GM12878 (cell line): ENCODE data around the gene IMPG2. TPM values are rescaled to one million over a fixed set of nuclear protein-coding genes. Genes with fewer than 3 reads are reported as not detected.

Source experiments
- BCL11A ChIP-seq: IDR thresholded peaks from 2 replicates; pipeline ENCODE4 v1.6.1; 2011; ENCODE audit warnings: low read depth, low read length
- BHLHE40 ChIP-seq, 2 experiments: fragments of 450-650 bp in 1 of 2; IDR thresholded peaks; 2 replicates each; pipeline ENCODE4 v1.6.1; 2011 to 2017; ENCODE audit warnings: low read depth in 2 of 2, borderline replicate concordance in 1 of 2, improper control_type of control experiment in 1 of 2, low read length in 1 of 2, mild to moderate bottlenecking in 1 of 2
- CBFB ChIP-seq: IDR thresholded peaks from 2 replicates; pipeline ENCODE4 v1.6.1; 2016; ENCODE audit warnings: antibody characterized with exemption, low read depth
- CTCF ChIP-seq, 3 experiments: IDR thresholded peaks in 2 of 3; conservative IDR thresholded peaks in 1 of 3; 2 replicates each; pipeline ENCODE4 v1.5.1; 2011; ENCODE audit warnings: low read depth in 3 of 3, low read length in 3 of 3, mild to moderate bottlenecking in 3 of 3, control low read depth in 2 of 3, moderate library complexity in 2 of 3, inconsistent platforms in 1 of 3, mixed read lengths in 1 of 3; ENCODE audit not compliant: control insufficient read depth in 2 of 3, insufficient read depth in 1 of 3; ENCODE audit errors: extremely low read depth in 1 of 3
- ETV6 ChIP-seq, 2 experiments: fragments of 450-650 bp in 1 of 2; IDR thresholded peaks in 1 of 2; conservative IDR thresholded peaks in 1 of 2; 2 replicates each; pipeline ENCODE4 v1.6.1; 2014; ENCODE audit warnings: antibody characterized with exemption in 1 of 2, borderline replicate concordance in 1 of 2, low read depth in 1 of 2, mild to moderate bottlenecking in 1 of 2, moderate library complexity in 1 of 2
- MTA3 ChIP-seq: IDR thresholded peaks from 2 replicates; pipeline ENCODE4 v1.6.1; 2012; ENCODE audit warnings: low read length, inconsistent platforms, borderline replicate concordance
- POLR2AphosphoS2 ChIP-seq: IDR thresholded peaks from 2 replicates; pipeline ENCODE4 v1.6.1; 2011; ENCODE audit warnings: low read depth, mild to moderate bottlenecking, low read length, improper control_type of control experiment, moderate library complexity
- RAD51 ChIP-seq: fragments of 450-650 bp; IDR thresholded peaks from 2 replicates; pipeline ENCODE4 v1.6.1; 2016; ENCODE audit warnings: moderate library complexity, mild to moderate bottlenecking, inconsistent platforms
- TCF12 ChIP-seq: IDR thresholded peaks from 2 replicates; pipeline ENCODE4 v1.6.1; 2011; ENCODE audit warnings: low read depth, mild to moderate bottlenecking, low read length
- USF2 ChIP-seq: IDR thresholded peaks from 2 replicates; pipeline ENCODE4 v1.6.1; 2011; ENCODE audit warnings: low read depth, low read length, improper control_type of control experiment, borderline replicate concordance
- ZBTB33 ChIP-seq: fragments of 450-650 bp; IDR thresholded peaks from 2 replicates; pipeline ENCODE4 v1.6.1; 2017; ENCODE audit warnings: mild to moderate bottlenecking
- polyA plus RNA-seq, 11 experiments: library from polyadenylated mRNA; depleted of rRNA in 4 of 11; unstranded in 6 of 11; stranded (reverse) in 5 of 11; fragments of >200 nt; fragmentation: Nextera tagmentation in 4 of 11; fragmentation: Illumina TruSeq in 1 of 11; extraction: Ambion mirVana in 4 of 11; extraction: Trizol in 1 of 11; gene quantifications; 1 replicate in 1 of 11; 2 replicates in 10 of 11; pipeline versions ENCODE4 v1.2.1 to v1.2.3, GENCODE V29; 2011 to 2016; ENCODE audit warnings: inconsistent platforms in 2 of 11, missing spikeins in 2 of 11, low read depth in 1 of 11
- total RNA-seq, 4 experiments: library from RNA; depleted of rRNA in 3 of 4; stranded (reverse); fragments of >200 nt in 3 of 4; fragmentation: Illumina TruSeq in 1 of 4; extraction: Trizol in 1 of 4; gene quantifications; 2 replicates each; pipeline versions ENCODE4 v1.2.1 to v1.2.3, GENCODE V29; 2013 to 2021

The IMPG2 gene
- total and polyA plus RNA-seq, 10 of the 15 experiments (the other 5 are each of a cell fraction or from before 2014, with no cell fraction given) = under 0.01 to 0.17 (median 0.10) TPM; not detected in 3

- TF ChIP-seq CTCF (IDR thresholded peaks at IDR 0.05 in 2 of 3, conservative IDR thresholded peaks at IDR 0.05 in 1 of 3; ENCODE audit: control insufficient read depth in 2 of 3, extremely low read depth in 1 of 3, insufficient read depth in 1 of 3, low read depth in 3 of 3, low read length in 3 of 3) (no peak), BHLHE40 (IDR thresholded peaks at IDR 0.05; ENCODE audit: borderline replicate concordance in 1 of 2, low read depth in 2 of 2, low read length in 1 of 2) (no peak), ETV6 (conservative IDR thresholded peaks at IDR 0.05 in 1 of 2, IDR thresholded peaks at IDR 0.05 in 1 of 2; ENCODE audit: borderline replicate concordance in 1 of 2, low read depth in 1 of 2) (no peak), MTA3 (no peak), POLR2AphosphoS2 (no peak), TCF12 (no peak), CBFB (no peak), ZBTB33 (no peak), RAD51 (no peak), BCL11A (no peak), USF2 (no peak)
Measured at GRCh38 chr3:101252307-101252706, 68.1 kb downstream of the IMPG2 start (continued).
